Measurements from ENCODE around the gene PFDN1.

Gene PFDN1

GRCh38 chr5:140242099-140242498 lies 60.8 kb downstream of the PFDN1 start:
- in situ Hi-C loops (cut with MboI; ENCODE audit: low sequenced_read_pairs): loop anchor here (10.0 to 25.0 kb wide), 2 partner anchors 113 to 470 kb away; partner anchors contain the start of gene ZMAT2

GRCh38 chr5:140240987-140241706 lies 61.8 kb downstream of the PFDN1 start:
- in situ Hi-C loops (cut with MboI; ENCODE audit: low sequenced_read_pairs): loop anchor here (10.0 to 25.0 kb wide), 2 partner anchors 114 to 471 kb away; partner anchors contain the start of gene ZMAT2

- in situ Hi-C loops (cut with MboI; ENCODE audit: low sequenced_read_pairs): loop anchor here (10.0 to 25.0 kb wide), 2 partner anchors 115 to 472 kb away; partner anchors contain the start of gene ZMAT2
Observed at GRCh38 chr5:140239939-140240700, 62.8 kb downstream of the PFDN1 start.

- in situ Hi-C loops (cut with MboI; ENCODE audit: low sequenced_read_pairs): loop anchor here (25.0 kb wide), 1 partner anchor 473 kb away; the partner anchor contains the start of gene ZMAT2
Observed at GRCh38 chr5:140239461-140239860, 63.4 kb downstream of the PFDN1 start.

GRCh38 chr5:140238756-140239155 lies 64.1 kb downstream of the PFDN1 start:
- in situ Hi-C loops (cut with MboI; ENCODE audit: low sequenced_read_pairs): loop anchor here (25.0 kb wide), 1 partner anchor 474 kb away; the partner anchor contains the start of gene ZMAT2

GRCh38 chr5:140236891-140237598 lies 65.9 kb downstream of the PFDN1 start:
- in situ Hi-C loops (cut with MboI; ENCODE audit: low sequenced_read_pairs): loop anchor here (25.0 kb wide), 1 partner anchor 475 kb away; the partner anchor contains the start of gene ZMAT2

GRCh38 chr5:140235791-140236551 lies 66.9 kb downstream of the PFDN1 start:
- in situ Hi-C loops (cut with MboI; ENCODE audit: low sequenced_read_pairs): loop anchor here (25.0 kb wide), 1 partner anchor 476 kb away; the partner anchor contains the start of gene ZMAT2

- in situ Hi-C loops (cut with MboI; ENCODE audit: low sequenced_read_pairs): loop anchor here (25.0 kb wide), 1 partner anchor 478 kb away; the partner anchor contains the start of gene ZMAT2
Observed at GRCh38 chr5:140234377-140234989, 68.4 kb downstream of the PFDN1 start.

GRCh38 chr5:140232731-140233130 lies 70.2 kb downstream of the PFDN1 start:
- in situ Hi-C loops (cut with MboI; ENCODE audit: low sequenced_read_pairs): loop anchor here (25.0 kb wide), 1 partner anchor 480 kb away; the partner anchor contains the start of gene ZMAT2

- in situ Hi-C loops (cut with MboI; ENCODE audit: low sequenced_read_pairs): loop anchor here (25.0 kb wide), 1 partner anchor 482 kb away; the partner anchor contains the start of gene ZMAT2
Observed at GRCh38 chr5:140230373-140230772, 72.5 kb downstream of the PFDN1 start.

- in situ Hi-C loops (cut with MboI; ENCODE audit: low sequenced_read_pairs): loop anchor here (25.0 kb wide), 1 partner anchor 484 kb away; the partner anchor contains the start of gene ZMAT2
Observed at GRCh38 chr5:140228364-140228837, 74.5 kb downstream of the PFDN1 start.

GRCh38 chr5:140227046-140227445 lies 75.9 kb downstream of the PFDN1 start:
- in situ Hi-C loops (cut with MboI; ENCODE audit: low sequenced_read_pairs): loop anchor here (25.0 kb wide), 1 partner anchor 485 kb away; the partner anchor contains the start of gene ZMAT2

GRCh38 chr5:140225396-140225795 lies 77.5 kb downstream of the PFDN1 start:
- in situ Hi-C loops (cut with MboI; ENCODE audit: low sequenced_read_pairs): loop anchor here (25.0 kb wide), 1 partner anchor 487 kb away; the partner anchor contains the start of gene ZMAT2

GRCh38 chr5:140224658-140225057 lies 78.2 kb downstream of the PFDN1 start:
- in situ Hi-C loops (cut with MboI; ENCODE audit: low sequenced_read_pairs): loop anchor here (25.0 kb wide), 1 partner anchor 488 kb away; the partner anchor contains the start of gene ZMAT2

GRCh38 chr5:140223567-140223966 lies 79.3 kb downstream of the PFDN1 start:
- in situ Hi-C loops (cut with MboI; ENCODE audit: low sequenced_read_pairs): no loop called here

- in situ Hi-C loops (cut with MboI; ENCODE audit: low sequenced_read_pairs): no loop called here
Observed at GRCh38 chr5:140222416-140222815, 80.5 kb downstream of the PFDN1 start.

GRCh38 chr5:140221697-140222223 lies 81.1 kb downstream of the PFDN1 start:
- in situ Hi-C loops (cut with MboI; ENCODE audit: low sequenced_read_pairs): no loop called here

GRCh38 chr5:140220698-140221064 lies 82.2 kb downstream of the PFDN1 start:
- in situ Hi-C loops (cut with MboI; ENCODE audit: low sequenced_read_pairs): no loop called here

All from HL-60/S4 treated with retinoic acid at 250 ng/mL for 4 days and 3 days (cell line).